DND-41 (cell line): ENCODE data around the gene TP63.

ENCODE experiments used
- ATAC-seq: fragments of 200-7000 bp; cut with Tn5 transposase; 3 replicates; pipeline ENCODE4 v1.9.1; 2021; ENCODE audit warnings: low read depth; ENCODE audit not compliant: insufficient read depth
- DNase-seq: peaks from one replicate; pipeline ENCODE4 v3.0.0-alpha.2; 2020
- H2AFZ ChIP-seq: 2 replicates; pipeline ENCODE4 v1.6.0; 2012; ENCODE audit warnings: low read depth, low read length
- H3K27ac ChIP-seq: 2 replicates; pipeline ENCODE4 v1.5.1; 2012; ENCODE audit warnings: low read length, inconsistent platforms
- H3K27me3 ChIP-seq: fragments of 200-600 bp; sonication (generic); 2 replicates; pipeline ENCODE4 v1.6.0; 2012; ENCODE audit warnings: low read length, mild to moderate bottlenecking, inconsistent platforms; ENCODE audit not compliant: insufficient read depth, poor library complexity
- H3K36me3 ChIP-seq: 2 replicates; pipeline ENCODE4 v1.5.1; 2012; ENCODE audit warnings: low read length, inconsistent platforms; ENCODE audit not compliant: insufficient read depth
- H3K4me1 ChIP-seq: 2 replicates; pipeline ENCODE4 v1.5.1; 2012; ENCODE audit warnings: mild to moderate bottlenecking, low read length; ENCODE audit not compliant: insufficient read depth
- H3K4me2 ChIP-seq: 2 replicates; pipeline ENCODE4 v1.6.0; 2012; ENCODE audit warnings: mild to moderate bottlenecking, moderate library complexity, low read length, inconsistent platforms; ENCODE audit not compliant: insufficient read depth
- H3K4me3 ChIP-seq, 2 experiments: fragments of 200-600 bp in 1 of 2; shearing (Covaris generic) in 1 of 2; 2 replicates each; pipeline ENCODE4 v1.5.1; 2012 to 2016; ENCODE audit warnings: inconsistent platforms in 2 of 2, low read length in 2 of 2, mild to moderate bottlenecking in 2 of 2, low read depth in 1 of 2, moderate library complexity in 1 of 2
- H3K79me2 ChIP-seq: 2 replicates; pipeline ENCODE4 v1.6.0; 2012; ENCODE audit warnings: low read length, inconsistent platforms; ENCODE audit not compliant: insufficient read depth
- H3K9ac ChIP-seq: 2 replicates; pipeline ENCODE4 v1.6.0; 2012; ENCODE audit warnings: low read depth, mild to moderate bottlenecking, inconsistent platforms, low read length, moderate library complexity
- H3K9me3 ChIP-seq: 2 replicates; pipeline ENCODE4 v1.5.1; 2012; ENCODE audit warnings: low read length, moderate library complexity, mild to moderate bottlenecking, inconsistent platforms; ENCODE audit not compliant: insufficient read depth, severe bottlenecking
- H4K20me1 ChIP-seq: 2 replicates; pipeline ENCODE4 v1.6.0; 2012; ENCODE audit warnings: low read length; ENCODE audit not compliant: insufficient read depth
- EZH2 ChIP-seq: IDR thresholded peaks from 3 replicates; pipeline ENCODE4 v1.6.1; 2012; ENCODE audit warnings: borderline replicate concordance, low read depth, mild to moderate bottlenecking, moderate library complexity, low read length, inconsistent platforms; ENCODE audit not compliant: severe bottlenecking
- TF ChIP-seq, protein P1 (sequence below): IDR thresholded peaks from 2 replicates; pipeline ENCODE4 v1.5.1; 2012; ENCODE audit warnings: borderline replicate concordance, low read length, moderate library complexity, mild to moderate bottlenecking; ENCODE audit not compliant: poor library complexity, severe bottlenecking; ENCODE audit errors: extremely low read depth

Gene TP63

DNA sequence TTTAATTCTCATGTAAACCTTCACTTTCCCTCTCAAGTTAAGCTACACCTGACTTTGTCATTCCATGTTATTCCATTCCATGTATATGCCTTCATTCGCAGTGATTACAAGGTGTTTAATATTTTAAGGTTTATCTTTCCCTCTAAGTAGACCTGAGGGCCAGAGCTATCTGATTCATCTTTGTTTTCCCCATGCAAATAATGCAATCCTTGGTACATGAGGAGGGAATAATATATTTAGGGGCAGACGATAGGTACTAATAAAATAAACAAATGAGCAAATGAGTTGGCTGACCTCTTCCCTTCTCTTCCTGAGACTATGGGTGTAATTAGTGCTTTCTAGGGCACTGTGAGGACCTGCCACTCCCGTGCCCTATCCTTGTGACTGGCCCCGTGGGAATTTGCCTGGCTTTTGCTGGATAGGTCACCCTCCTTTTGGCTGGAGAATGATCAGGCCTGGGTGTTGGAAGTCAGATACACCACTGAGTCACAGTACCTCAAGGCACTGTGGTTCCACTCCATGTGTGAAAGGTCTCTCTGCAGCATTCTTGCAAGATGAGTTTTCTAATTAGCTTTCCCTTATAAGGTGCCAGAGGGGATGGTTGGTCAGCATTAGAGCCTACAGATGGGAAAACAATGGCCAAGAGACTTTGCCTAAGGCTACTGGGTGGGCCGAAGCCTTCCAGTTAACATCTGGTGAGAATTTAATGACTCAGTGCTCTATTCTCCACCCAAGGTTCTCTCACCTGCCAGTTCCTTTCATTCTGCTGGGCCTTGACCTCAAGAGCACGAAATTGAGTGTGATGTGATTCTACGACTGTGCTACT lies 306.3 kb downstream of the TP63 start:
- Histone ChIP-seq H3K4me2 (no peak overlapping the region), H3K36me3 (no peaks in the 10 kb centered on the region), H3K9me3 (no peaks in the 10 kb centered on the region), H4K20me1 (no peaks in the 10 kb centered on the region), H3K4me1 (no peaks in the 10 kb centered on the region), H3K27me3 (no peaks in the 10 kb centered on the region), H3K4me3 (no peak overlapping the region), H2AFZ (no peak overlapping the region), H3K27ac (no peak overlapping the region), H3K9ac (no peak overlapping the region), H3K79me2 (no peaks in the 10 kb centered on the region)
- TF ChIP-seq, protein P1, sequence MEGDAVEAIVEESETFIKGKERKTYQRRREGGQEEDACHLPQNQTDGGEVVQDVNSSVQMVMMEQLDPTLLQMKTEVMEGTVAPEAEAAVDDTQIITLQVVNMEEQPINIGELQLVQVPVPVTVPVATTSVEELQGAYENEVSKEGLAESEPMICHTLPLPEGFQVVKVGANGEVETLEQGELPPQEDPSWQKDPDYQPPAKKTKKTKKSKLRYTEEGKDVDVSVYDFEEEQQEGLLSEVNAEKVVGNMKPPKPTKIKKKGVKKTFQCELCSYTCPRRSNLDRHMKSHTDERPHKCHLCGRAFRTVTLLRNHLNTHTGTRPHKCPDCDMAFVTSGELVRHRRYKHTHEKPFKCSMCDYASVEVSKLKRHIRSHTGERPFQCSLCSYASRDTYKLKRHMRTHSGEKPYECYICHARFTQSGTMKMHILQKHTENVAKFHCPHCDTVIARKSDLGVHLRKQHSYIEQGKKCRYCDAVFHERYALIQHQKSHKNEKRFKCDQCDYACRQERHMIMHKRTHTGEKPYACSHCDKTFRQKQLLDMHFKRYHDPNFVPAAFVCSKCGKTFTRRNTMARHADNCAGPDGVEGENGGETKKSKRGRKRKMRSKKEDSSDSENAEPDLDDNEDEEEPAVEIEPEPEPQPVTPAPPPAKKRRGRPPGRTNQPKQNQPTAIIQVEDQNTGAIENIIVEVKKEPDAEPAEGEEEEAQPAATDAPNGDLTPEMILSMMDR: no peak
- no peak for TF ChIP-seq EZH2
- no peak for ATAC-seq
- DNase-seq: no peak

DNA sequence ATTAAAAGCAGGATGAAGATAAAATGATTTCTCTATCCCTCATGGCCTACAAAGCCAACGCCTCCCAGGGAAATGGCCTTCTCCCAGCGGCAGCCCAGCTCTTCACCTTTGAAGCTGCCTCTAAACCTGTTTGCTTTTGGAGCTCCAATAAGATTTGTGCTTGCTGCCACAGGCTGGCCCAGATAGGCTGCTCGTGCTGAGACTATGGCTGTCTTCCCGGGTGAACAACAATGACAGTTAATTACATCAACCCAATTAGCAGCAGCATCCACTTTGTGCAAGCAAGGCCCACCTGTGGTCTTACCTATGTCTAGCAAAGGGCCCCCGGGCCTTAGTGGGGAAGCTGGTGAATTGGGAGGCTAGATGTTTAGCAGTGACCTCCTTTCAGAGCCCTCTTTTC lies 309.9 kb downstream of the TP63 start:
- H3K4me1 ChIP-seq: no peaks in the 10 kb centered on the region
- H3K4me2 ChIP-seq: no peak overlapping the region
- no peak overlapping the region for H3K27ac ChIP-seq
- ATAC-seq (no peak), DNase-seq (no peak)
- no peak overlapping the region for H3K4me3 ChIP-seq
- TF ChIP-seq EZH2: no peak
- TF ChIP-seq, protein P1: no peak
- no peak overlapping the region for H3K9ac ChIP-seq
- H3K27me3 ChIP-seq: no peaks in the 10 kb centered on the region
- no peak overlapping the region for H2AFZ ChIP-seq
- no peaks in the 10 kb centered on the region for H3K36me3 ChIP-seq
- H4K20me1 ChIP-seq: no peaks in the 10 kb centered on the region
- no peaks in the 10 kb centered on the region for H3K9me3 ChIP-seq
- no peaks in the 10 kb centered on the region for H3K79me2 ChIP-seq

DNA sequence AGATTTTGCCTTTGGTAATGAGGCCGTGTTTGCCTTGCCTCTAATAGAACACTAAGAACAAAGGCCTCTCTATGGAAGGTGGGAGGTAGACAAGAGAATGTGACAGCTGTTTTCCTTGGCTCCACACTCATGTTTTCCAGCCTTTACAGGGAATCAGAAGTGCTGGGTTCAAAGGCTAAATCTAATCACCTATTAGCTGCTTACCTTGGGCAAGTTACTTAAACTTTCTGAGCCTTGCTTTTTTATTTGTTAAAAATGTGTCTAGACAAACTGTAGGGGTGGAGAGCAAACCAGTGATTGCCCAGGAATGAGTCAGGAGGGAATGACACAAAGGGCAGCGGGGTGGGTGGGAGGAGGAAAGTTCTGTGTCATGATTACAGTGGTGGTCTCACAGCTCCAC lies 310.5 kb downstream of the TP63 start:
- TF ChIP-seq, protein P1: no peak
- no peak for TF ChIP-seq EZH2
- no peak for ATAC-seq
- Histone ChIP-seq H3K27me3 (no peaks in the 10 kb centered on the region), H4K20me1 (no peaks in the 10 kb centered on the region), H3K79me2 (no peaks in the 10 kb centered on the region), H3K4me2 (no peak overlapping the region), H3K9me3 (no peaks in the 10 kb centered on the region), H3K4me3 (no peak overlapping the region), H3K4me1 (no peaks in the 10 kb centered on the region), H3K36me3 (no peaks in the 10 kb centered on the region), H3K27ac (no peak overlapping the region), H2AFZ (no peak overlapping the region), H3K9ac (no peak overlapping the region)
- no peak for DNase-seq

DNA sequence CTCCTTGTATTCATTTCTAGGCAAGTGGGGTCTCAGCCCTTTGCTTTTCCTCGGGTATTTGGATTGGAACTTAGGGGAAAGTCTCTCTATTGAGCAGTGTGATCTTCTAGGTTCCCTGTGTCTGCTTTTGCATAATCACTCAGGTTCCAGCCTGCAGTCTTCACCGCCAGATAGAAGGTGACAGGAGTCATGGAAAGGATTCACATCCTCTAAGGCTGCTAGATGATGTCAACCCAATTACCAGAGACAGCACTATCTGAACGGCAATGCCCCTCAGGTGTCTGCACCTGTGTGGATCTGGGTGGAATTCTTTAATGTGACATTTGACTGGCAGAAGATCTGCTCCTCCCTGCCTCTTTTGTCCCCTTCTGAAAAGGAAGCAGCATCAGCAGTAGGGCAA lies 311.8 kb downstream of the TP63 start:
- Histone ChIP-seq H3K9ac (no peak overlapping the region), H3K27ac (no peak overlapping the region), H2AFZ (no peak overlapping the region), H3K79me2 (no peaks in the 10 kb centered on the region), H3K9me3 (no peaks in the 10 kb centered on the region), H3K4me3 (no peak overlapping the region), H4K20me1 (no peaks in the 10 kb centered on the region), H3K27me3 (no peaks in the 10 kb centered on the region), H3K4me2 (no peak overlapping the region), H3K4me1 (no peaks in the 10 kb centered on the region), H3K36me3 (no peaks in the 10 kb centered on the region)
- ATAC-seq: no peak
- TF ChIP-seq, protein P1: no peak
- TF ChIP-seq EZH2: no peak
- DNase-seq: no peak
